WTC11 (cell line): ENCODE results near the gene P3H1. TPM values are rescaled to one million over a fixed set of nuclear protein-coding genes. Genes with fewer than 3 reads are reported as not detected.

ENCODE experiments used
- ATAC-seq: fragments of 200-7000 bp; cut with Tn5 transposase; 2 replicates; pipeline ENCODE4 v1.10.0; 2021; ENCODE audit warnings: mild to moderate bottlenecking, moderate library complexity
- CTCF ChIA-PET: fragments of 300-600 bp; sonication (Branson Sonifier 250); formaldehyde crosslinking; loops from one replicate; lab custom pipeline; 2021; ENCODE audit warnings: antibody characterized with exemption; lab: Charles Lee
- POLR2A ChIA-PET: fragments of 350-600 bp; sonication (Branson Sonifier 250); formaldehyde crosslinking; loops from one replicate; lab custom pipeline; 2021; ENCODE audit warnings: antibody characterized with exemption; lab: Charles Lee
- DNase-seq: peaks from one replicate; pipeline ENCODE4 v3.0.0; 2021; ENCODE audit warnings: low spot score
- H3K27ac Mint-ChIP-seq: 2 replicates; pipeline ENCODE4 v1.8.0; 2021; ENCODE audit warnings: mixed read lengths
- H3K27me3 Mint-ChIP-seq: 2 replicates; pipeline ENCODE4 v1.8.0; 2021; ENCODE audit warnings: low read depth, mild to moderate bottlenecking, moderate library complexity, mixed read lengths
- H3K36me3 Mint-ChIP-seq: 2 replicates; pipeline ENCODE4 v1.8.0; 2021; ENCODE audit warnings: mixed read lengths
- H3K4me1 Mint-ChIP-seq: 2 replicates; pipeline ENCODE4 v1.8.0; 2022; ENCODE audit warnings: mixed read lengths
- H3K4me3 Mint-ChIP-seq: 2 replicates; pipeline ENCODE4 v1.8.0; 2021; ENCODE audit warnings: mild to moderate bottlenecking, moderate library complexity, mixed read lengths
- H3K9me3 Mint-ChIP-seq: 2 replicates; pipeline ENCODE4 v1.8.0; 2021; ENCODE audit warnings: mixed read lengths
- CREM ChIP-seq: sonication (generic); formaldehyde crosslinking; IDR thresholded peaks from 2 replicates; pipeline ENCODE4 v1.8.1; 2022; ENCODE audit warnings: mild to moderate bottlenecking, missing genetic modification reagents, moderate library complexity
- FOXP1 ChIP-seq: sonication (generic); formaldehyde crosslinking; IDR thresholded peaks from 2 replicates; pipeline ENCODE4 v1.8.0; 2022; ENCODE audit warnings: missing genetic modification reagents, mild to moderate bottlenecking, moderate library complexity, borderline replicate concordance
- IRF2 ChIP-seq: sonication (generic); formaldehyde crosslinking; IDR thresholded peaks from 2 replicates; pipeline ENCODE4 v1.8.0; 2022; ENCODE audit warnings: low read depth, missing genetic modification reagents, borderline replicate concordance
- JUN ChIP-seq: sonication (generic); formaldehyde crosslinking; IDR thresholded peaks from 2 replicates; pipeline ENCODE4 v1.8.0; 2023; ENCODE audit warnings: mild to moderate bottlenecking, missing genetic modification reagents
- KAT7 ChIP-seq: sonication (generic); formaldehyde crosslinking; IDR thresholded peaks from 2 replicates; pipeline ENCODE4 v1.8.1; 2023; ENCODE audit warnings: missing genetic modification reagents, mild to moderate bottlenecking, borderline replicate concordance
- NFYB ChIP-seq: sonication (generic); formaldehyde crosslinking; conservative IDR thresholded peaks from 2 replicates; pipeline ENCODE4 v1.8.0; 2022; ENCODE audit warnings: low read depth, missing genetic modification reagents
- PRRX2 ChIP-seq: fragments of 250-450 bp; sonication (Bioruptor Pico); IDR thresholded peaks from 2 replicates; pipeline ENCODE4 v1.8.0; 2021; ENCODE audit warnings: mild to moderate bottlenecking
- SMAD4 ChIP-seq: sonication (generic); formaldehyde crosslinking; IDR thresholded peaks from 2 replicates; pipeline ENCODE4 v1.8.0; 2022; ENCODE audit warnings: mild to moderate bottlenecking, missing genetic modification reagents
- SP1 ChIP-seq: sonication (generic); formaldehyde crosslinking; conservative IDR thresholded peaks from 2 replicates; pipeline ENCODE4 v1.8.1; 2022; ENCODE audit warnings: missing genetic modification reagents
- TCF7 ChIP-seq: sonication (generic); formaldehyde crosslinking; IDR thresholded peaks from 2 replicates; pipeline ENCODE4 v1.8.0; 2022; ENCODE audit warnings: mild to moderate bottlenecking, low read depth, missing genetic modification reagents, moderate library complexity
- ZNF121 ChIP-seq: sonication (generic); formaldehyde crosslinking; IDR thresholded peaks from 2 replicates; pipeline ENCODE4 v1.8.0; 2023; ENCODE audit warnings: missing genetic modification reagents
- ZNF232 ChIP-seq: sonication (generic); formaldehyde crosslinking; IDR thresholded peaks from 2 replicates; pipeline ENCODE4 v1.8.0; 2022; ENCODE audit warnings: mild to moderate bottlenecking, missing genetic modification reagents
- ZNF396 ChIP-seq: fragments of 250-450 bp; sonication (Bioruptor Pico); IDR thresholded peaks from 2 replicates; pipeline ENCODE4 v1.8.0; 2021; ENCODE audit warnings: mild to moderate bottlenecking, moderate library complexity, borderline replicate concordance
- ZNF671 ChIP-seq: fragments of 250-450 bp; sonication (Bioruptor Pico); IDR thresholded peaks from 2 replicates; pipeline ENCODE4 v1.8.0; 2021; ENCODE audit warnings: mild to moderate bottlenecking
- total RNA-seq: library from RNA; stranded (reverse); gene quantifications from 3 replicates; pipeline ENCODE4 v1.2.3, GENCODE V29; 2021
- TF ChIP-seq, protein P1 (sequence below): fragments of 250-450 bp; sonication (Bioruptor Pico); IDR thresholded peaks from 2 replicates; pipeline ENCODE4 v1.9.0; 2021; ENCODE audit warnings: mild to moderate bottlenecking
- TF ChIP-seq, protein P2 (sequence below): sonication (generic); formaldehyde crosslinking; IDR thresholded peaks from 2 replicates; pipeline ENCODE4 v1.8.1; 2023; ENCODE audit warnings: mild to moderate bottlenecking, missing genetic modification reagents, moderate library complexity
- TF ChIP-seq, protein P3 (sequence below): sonication (generic); formaldehyde crosslinking; IDR thresholded peaks from 2 replicates; pipeline ENCODE4 v1.8.0; 2022; ENCODE audit warnings: mild to moderate bottlenecking, missing genetic modification reagents
- TF ChIP-seq, protein P4 (sequence below): sonication (generic); formaldehyde crosslinking; IDR thresholded peaks from 2 replicates; pipeline ENCODE4 v1.8.1; 2023; ENCODE audit warnings: mild to moderate bottlenecking, missing genetic modification reagents
- TF ChIP-seq, protein P5 (sequence below): sonication (generic); formaldehyde crosslinking; IDR thresholded peaks from 2 replicates; pipeline ENCODE4 v1.8.1; 2022; ENCODE audit warnings: mild to moderate bottlenecking, missing genetic modification reagents, moderate library complexity, borderline replicate concordance
- TF ChIP-seq, protein P6 (sequence below): sonication (generic); formaldehyde crosslinking; IDR thresholded peaks from 2 replicates; pipeline ENCODE4 v1.8.1; 2022; ENCODE audit warnings: missing genetic modification reagents, borderline replicate concordance

The P3H1 gene
- total RNA-seq, 1 experiment from 2014 or later, result 95.1 TPM

DNA sequence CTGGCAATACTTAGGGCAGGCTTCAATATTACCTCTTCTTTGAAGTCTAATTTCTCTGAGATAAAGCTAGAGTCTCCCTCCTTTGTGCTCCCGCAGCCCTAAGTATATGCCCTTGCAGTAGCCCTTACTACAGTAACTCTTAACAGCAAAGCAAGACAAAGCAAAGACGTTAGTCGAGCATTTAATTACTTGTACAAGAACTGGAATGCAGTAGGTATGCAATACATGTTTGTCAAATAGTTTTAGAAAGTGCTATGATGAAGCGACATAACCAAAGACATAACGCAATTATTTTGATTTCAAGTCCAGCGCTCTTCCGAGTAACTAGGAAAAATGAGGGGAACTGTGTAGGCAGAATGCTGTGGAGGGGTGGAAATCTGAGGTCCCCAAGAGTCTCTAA is 1.6 kb downstream of the P3H1 start:
- peaks cover 11% of the 10 kb centered on the region for H3K4me1 Mint-ChIP-seq
- CTCF ChIA-PET, result interaction anchor here (0.9 to 3.7 kb wide), 16 partner anchors 8 to 308 kb away, joined by 3 to 42 read pairs (median 9); partner anchors contain the start of genes CCDC30, CLDN19, ERMAP and ZNF691
- DNase-seq (no peak), ATAC-seq (no peak)
- no peaks in the 10 kb centered on the region for H3K9me3 Mint-ChIP-seq
- POLR2A ChIA-PET, result interaction anchor here (0.9 to 2.9 kb wide), 3 partner anchors 8 to 431 kb away, joined by 3 to 9 read pairs (median 9); partner anchors contain the start of gene YBX1
- TF ChIP-seq SP1 (CRISPR knock-in tag), result no peak
- H3K27ac Mint-ChIP-seq, result no peak overlapping the region
- no peak overlapping the region for H3K4me3 Mint-ChIP-seq
- no peaks in the 10 kb centered on the region for H3K27me3 Mint-ChIP-seq
- H3K36me3 Mint-ChIP-seq, result peaks cover 12% of the 10 kb centered on the region

DNA sequence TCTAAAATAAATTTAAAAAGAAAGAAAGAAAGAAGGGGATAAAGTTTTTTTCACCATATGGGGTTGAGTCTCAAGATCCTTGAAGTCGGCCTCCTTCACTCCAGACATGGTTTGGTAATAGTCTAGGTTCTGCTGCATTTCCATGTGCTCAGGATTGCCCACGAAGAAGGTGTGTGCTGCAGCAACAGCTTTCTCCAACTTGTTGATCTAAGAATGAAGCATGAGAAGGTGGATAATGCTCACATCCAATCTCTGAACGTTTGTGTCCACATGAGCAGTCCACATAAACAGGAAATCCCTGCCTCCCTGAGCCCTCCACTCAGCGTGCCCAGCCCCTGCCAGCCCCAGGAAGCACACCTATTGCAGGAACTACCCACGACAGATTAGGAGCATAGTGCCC is 4.6 kb downstream of the P3H1 start:
- H3K27me3 Mint-ChIP-seq, result no peaks in the 10 kb centered on the region
- no peaks in the 10 kb centered on the region for H3K9me3 Mint-ChIP-seq
- H3K36me3 Mint-ChIP-seq, result peaks cover 23% of the 10 kb centered on the region
- TF ChIP-seq FOXP1 (CRISPR knock-in tag) (no peak), KAT7 (CRISPR knock-in tag) (no peak), JUN (no peak), NFYB (CRISPR knock-in tag) (no peak), IRF2 (no peak), ZNF671 (no peak), PRRX2 (CRISPR knock-in tag) (no peak), CREM (no peak)
- TF ChIP-seq, protein P1, sequence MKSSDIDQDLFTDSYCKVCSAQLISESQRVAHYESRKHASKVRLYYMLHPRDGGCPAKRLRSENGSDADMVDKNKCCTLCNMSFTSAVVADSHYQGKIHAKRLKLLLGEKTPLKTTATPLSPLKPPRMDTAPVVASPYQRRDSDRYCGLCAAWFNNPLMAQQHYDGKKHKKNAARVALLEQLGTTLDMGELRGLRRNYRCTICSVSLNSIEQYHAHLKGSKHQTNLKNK (CRISPR knock-in tag), result no peak
- TF ChIP-seq, all 79 proteins: peak for 0
- no peak for DNase-seq
- CTCF ChIA-PET, result no interaction called here
- Mint-ChIP-seq H3K4me1 (no peaks in the 10 kb centered on the region; the same call in 1 of the 2 replicates), H3K4me3 (no peak overlapping the region), H3K27ac (no peak overlapping the region)
- POLR2A ChIA-PET, result no interaction called here
- ATAC-seq, result no peak

DNA sequence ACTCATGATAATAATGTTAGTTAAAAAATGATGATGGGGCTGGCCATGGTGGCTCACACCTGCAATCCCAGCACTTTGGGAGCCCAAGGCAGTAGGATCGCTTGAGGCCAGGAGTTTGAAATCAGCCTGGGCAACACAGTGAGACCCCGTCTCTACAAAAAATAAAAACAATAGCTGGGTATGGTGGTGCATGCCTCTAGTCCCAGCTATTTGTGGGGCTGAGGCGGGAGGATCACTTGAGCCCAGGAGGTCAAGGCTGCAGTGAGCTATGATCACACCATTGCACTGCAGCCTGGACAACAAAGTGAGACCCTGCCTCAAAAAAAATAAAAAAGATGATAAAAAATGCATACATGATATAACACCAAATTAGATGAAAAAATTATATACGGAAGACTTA is 5.3 kb downstream of the P3H1 start:
- peaks cover 29% of the 10 kb centered on the region for H3K36me3 Mint-ChIP-seq
- no peaks in the 10 kb centered on the region for H3K9me3 Mint-ChIP-seq
- no peak overlapping the region for H3K27ac Mint-ChIP-seq
- POLR2A ChIA-PET, result no interaction called here
- CTCF ChIA-PET, result no interaction called here
- H3K27me3 Mint-ChIP-seq, result no peaks in the 10 kb centered on the region
- ATAC-seq (no peak), DNase-seq (no peak)
- TF ChIP-seq ZNF121 (CRISPR knock-in tag), result peak; percentile 79; the same call in 1 of the 2 replicates
- TF ChIP-seq ZNF232 (CRISPR knock-in tag), result no peak
- TF ChIP-seq, protein P2, sequence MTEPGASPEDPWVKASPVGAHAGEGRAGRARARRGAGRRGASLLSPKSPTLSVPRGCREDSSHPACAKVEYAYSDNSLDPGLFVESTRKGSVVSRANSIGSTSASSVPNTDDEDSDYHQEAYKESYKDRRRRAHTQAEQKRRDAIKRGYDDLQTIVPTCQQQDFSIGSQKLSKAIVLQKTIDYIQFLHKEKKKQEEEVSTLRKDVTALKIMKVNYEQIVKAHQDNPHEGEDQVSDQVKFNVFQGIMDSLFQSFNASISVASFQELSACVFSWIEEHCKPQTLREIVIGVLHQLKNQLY (CRISPR knock-in tag), result no peak
- TF ChIP-seq, protein P3, sequence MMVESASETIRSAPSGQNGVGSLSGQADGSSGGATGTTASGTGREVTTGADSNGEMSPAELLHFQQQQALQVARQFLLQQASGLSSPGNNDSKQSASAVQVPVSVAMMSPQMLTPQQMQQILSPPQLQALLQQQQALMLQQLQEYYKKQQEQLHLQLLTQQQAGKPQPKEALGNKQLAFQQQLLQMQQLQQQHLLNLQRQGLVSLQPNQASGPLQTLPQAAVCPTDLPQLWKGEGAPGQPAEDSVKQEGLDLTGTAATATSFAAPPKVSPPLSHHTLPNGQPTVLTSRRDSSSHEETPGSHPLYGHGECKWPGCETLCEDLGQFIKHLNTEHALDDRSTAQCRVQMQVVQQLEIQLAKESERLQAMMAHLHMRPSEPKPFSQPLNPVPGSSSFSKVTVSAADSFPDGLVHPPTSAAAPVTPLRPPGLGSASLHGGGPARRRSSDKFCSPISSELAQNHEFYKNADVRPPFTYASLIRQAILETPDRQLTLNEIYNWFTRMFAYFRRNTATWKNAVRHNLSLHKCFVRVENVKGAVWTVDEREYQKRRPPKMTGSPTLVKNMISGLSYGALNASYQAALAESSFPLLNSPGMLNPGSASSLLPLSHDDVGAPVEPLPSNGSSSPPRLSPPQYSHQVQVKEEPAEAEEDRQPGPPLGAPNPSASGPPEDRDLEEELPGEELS, result no peak
- no peak overlapping the region for H3K4me3 Mint-ChIP-seq
- peaks cover 2% of the 10 kb centered on the region for H3K4me1 Mint-ChIP-seq

DNA sequence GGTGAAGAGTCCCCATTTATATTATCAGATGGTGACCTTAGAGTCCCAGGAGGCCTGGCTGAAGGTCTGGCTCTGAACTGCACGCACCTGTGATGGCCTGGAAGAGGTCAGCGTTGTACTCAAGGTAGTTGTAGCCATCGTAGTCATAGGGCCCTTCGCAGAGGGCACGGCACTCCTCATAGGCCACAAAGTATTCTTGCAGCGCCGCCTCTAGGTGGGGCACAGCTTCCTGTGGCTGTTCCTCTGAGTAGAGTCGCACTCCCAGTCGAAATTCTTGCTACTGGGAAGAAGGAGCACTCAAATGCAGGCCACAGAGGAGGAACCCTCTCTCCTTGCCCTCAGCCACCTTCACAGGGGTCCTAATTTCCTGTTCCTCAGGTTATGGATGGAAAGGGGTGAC is 7.7 kb downstream of the P3H1 start:
- peaks cover 2% of the 10 kb centered on the region for H3K4me1 Mint-ChIP-seq
- ChIA-PET POLR2A (no interaction called here), CTCF (interaction anchor here (0.9 to 1.9 kb wide), 6 partner anchors 8 to 315 kb away, joined by 3 to 11 read pairs (median 5); partner anchors contain the start of genes C1orf50, CLDN19 and P3H1)
- H3K27ac Mint-ChIP-seq, result no peak overlapping the region
- H3K36me3 Mint-ChIP-seq, result peaks cover 53% of the 10 kb centered on the region
- no peaks in the 10 kb centered on the region for H3K27me3 Mint-ChIP-seq
- no peaks in the 10 kb centered on the region for H3K9me3 Mint-ChIP-seq
- no peak overlapping the region for H3K4me3 Mint-ChIP-seq
- ATAC-seq, result peak; percentile 95
- peak; percentile 63 for DNase-seq
- TF ChIP-seq SMAD4 (CRISPR knock-in tag) (no peak), TCF7 (CRISPR knock-in tag) (no peak), ZNF396 (CRISPR knock-in tag) (no peak), IRF2 (no peak)
- TF ChIP-seq, protein P4, sequence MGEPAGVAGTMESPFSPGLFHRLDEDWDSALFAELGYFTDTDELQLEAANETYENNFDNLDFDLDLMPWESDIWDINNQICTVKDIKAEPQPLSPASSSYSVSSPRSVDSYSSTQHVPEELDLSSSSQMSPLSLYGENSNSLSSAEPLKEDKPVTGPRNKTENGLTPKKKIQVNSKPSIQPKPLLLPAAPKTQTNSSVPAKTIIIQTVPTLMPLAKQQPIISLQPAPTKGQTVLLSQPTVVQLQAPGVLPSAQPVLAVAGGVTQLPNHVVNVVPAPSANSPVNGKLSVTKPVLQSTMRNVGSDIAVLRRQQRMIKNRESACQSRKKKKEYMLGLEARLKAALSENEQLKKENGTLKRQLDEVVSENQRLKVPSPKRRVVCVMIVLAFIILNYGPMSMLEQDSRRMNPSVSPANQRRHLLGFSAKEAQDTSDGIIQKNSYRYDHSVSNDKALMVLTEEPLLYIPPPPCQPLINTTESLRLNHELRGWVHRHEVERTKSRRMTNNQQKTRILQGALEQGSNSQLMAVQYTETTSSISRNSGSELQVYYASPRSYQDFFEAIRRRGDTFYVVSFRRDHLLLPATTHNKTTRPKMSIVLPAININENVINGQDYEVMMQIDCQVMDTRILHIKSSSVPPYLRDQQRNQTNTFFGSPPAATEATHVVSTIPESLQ (CRISPR knock-in tag), result no peak
- TF ChIP-seq, protein P5, sequence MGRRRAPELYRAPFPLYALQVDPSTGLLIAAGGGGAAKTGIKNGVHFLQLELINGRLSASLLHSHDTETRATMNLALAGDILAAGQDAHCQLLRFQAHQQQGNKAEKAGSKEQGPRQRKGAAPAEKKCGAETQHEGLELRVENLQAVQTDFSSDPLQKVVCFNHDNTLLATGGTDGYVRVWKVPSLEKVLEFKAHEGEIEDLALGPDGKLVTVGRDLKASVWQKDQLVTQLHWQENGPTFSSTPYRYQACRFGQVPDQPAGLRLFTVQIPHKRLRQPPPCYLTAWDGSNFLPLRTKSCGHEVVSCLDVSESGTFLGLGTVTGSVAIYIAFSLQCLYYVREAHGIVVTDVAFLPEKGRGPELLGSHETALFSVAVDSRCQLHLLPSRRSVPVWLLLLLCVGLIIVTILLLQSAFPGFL, result no peak
- TF ChIP-seq, protein P6, sequence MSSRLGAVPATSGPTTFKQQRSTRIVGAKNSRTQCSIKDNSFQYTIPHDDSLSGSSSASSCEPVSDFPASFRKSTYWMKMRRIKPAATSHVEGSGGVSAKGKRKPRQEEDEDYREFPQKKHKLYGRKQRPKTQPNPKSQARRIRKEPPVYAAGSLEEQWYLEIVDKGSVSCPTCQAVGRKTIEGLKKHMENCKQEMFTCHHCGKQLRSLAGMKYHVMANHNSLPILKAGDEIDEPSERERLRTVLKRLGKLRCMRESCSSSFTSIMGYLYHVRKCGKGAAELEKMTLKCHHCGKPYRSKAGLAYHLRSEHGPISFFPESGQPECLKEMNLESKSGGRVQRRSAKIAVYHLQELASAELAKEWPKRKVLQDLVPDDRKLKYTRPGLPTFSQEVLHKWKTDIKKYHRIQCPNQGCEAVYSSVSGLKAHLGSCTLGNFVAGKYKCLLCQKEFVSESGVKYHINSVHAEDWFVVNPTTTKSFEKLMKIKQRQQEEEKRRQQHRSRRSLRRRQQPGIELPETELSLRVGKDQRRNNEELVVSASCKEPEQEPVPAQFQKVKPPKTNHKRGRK (CRISPR knock-in tag), result no peak
